Heart right ventricle (tissue), 16 donors: ENCODE data around the gene ZNF385C. TPM values are rescaled to one million over a fixed set of nuclear protein-coding genes. Genes with fewer than 3 reads are reported as not detected.

Source experiments
- ATAC-seq, 8 donors: fragments of 200-7000 bp; cut with Tn5 transposase; one replicate each; pipeline ENCODE4 v1.9.1; 2020; ENCODE audit warnings: mild to moderate bottlenecking in 8 of 8, moderate library complexity in 8 of 8, moderate number of reproducible peaks in 1 of 8
- DNase-seq, 2 donors: peaks; one replicate each; pipeline ENCODE4 v3.0.0-alpha.2; 2020
- H3K27ac ChIP-seq, 10 donors: fragments of 200-600 bp; sonication (generic) in 2 of 10; one replicate each; pipeline versions ENCODE4 v1.5.0 to v1.8.0; 2020 to 2022; ENCODE audit warnings: mild to moderate bottlenecking in 3 of 10
- H3K27me3 ChIP-seq, 7 donors: fragments of 200-600 bp; one replicate each; pipeline ENCODE4 v1.8.0; 2021 to 2022; ENCODE audit warnings: mild to moderate bottlenecking in 2 of 7
- H3K36me3 ChIP-seq, 9 donors: fragments of 200-600 bp; sonication (generic) in 1 of 9; one replicate each; pipeline versions ENCODE4 v1.5.0 to v1.8.0; 2020 to 2022; ENCODE audit warnings: mild to moderate bottlenecking in 2 of 9
- H3K4me1 ChIP-seq, 9 donors: fragments of 200-600 bp; sonication (generic) in 1 of 9; one replicate each; pipeline versions ENCODE4 v1.5.0 to v1.8.0; 2020 to 2022; ENCODE audit warnings: mild to moderate bottlenecking in 4 of 9
- H3K4me3 ChIP-seq, 10 donors: fragments of 200-600 bp; sonication (generic) in 2 of 10; one replicate each; pipeline versions ENCODE4 v1.5.0 to v1.8.0; 2020 to 2022; ENCODE audit warnings: mild to moderate bottlenecking in 7 of 10, moderate library complexity in 2 of 10
- H3K9me3 ChIP-seq, 11 donors: fragments of 200-600 bp in 10 of 11; sonication (generic) in 2 of 11; one replicate each; pipeline versions ENCODE4 v1.5.0 to v1.8.0; 2013 to 2022; ENCODE audit warnings: mild to moderate bottlenecking in 2 of 11, control low read depth in 1 of 11, moderate library complexity in 1 of 11
- CTCF ChIP-seq, 9 donors: fragments of 200-600 bp; sonication (generic) in 2 of 9; IDR thresholded peaks; one replicate each; pipeline versions ENCODE4 v1.5.0 to v1.8.0; 2021 to 2022; ENCODE audit warnings: antibody characterized with exemption in 9 of 9, mild to moderate bottlenecking in 5 of 9, moderate library complexity in 1 of 9
- WGBS, 2 donors: extraction: QIAGEN DNeasy Blood & Tissue Kit; methylation state at CpG; one replicate each; pipeline ENCODE4 v1.1.7; 2013; ENCODE audit warnings: inconsistent platforms in 1 of 2; 5-methylcytosine and 5-hydroxymethylcytosine counted together
- intact Hi-C, 10 donors: fragments of 100-400 bp; cut with DNase I; formaldehyde crosslinking; loops; one replicate each; pipeline versions ENCODE4 v1.11.1 to v1.14.2; 2022
- polyA plus RNA-seq, 2 donors: library from polyadenylated mRNA; stranded (reverse); fragments of 200-250 nt; gene quantifications; one replicate each; pipeline ENCODE4 v1.2.3, GENCODE V29; 2013
- total RNA-seq, 10 donors: library from RNA; stranded (reverse); fragmentation: NEBNext Ultra II Directional in 3 of 10; extraction: Animal tissue kit (Norgen Biotek cat#: 25700) in 3 of 10; gene quantifications; one replicate each; pipeline versions ENCODE4 v1.2.1 to v1.2.4, GENCODE V29; 2021 to 2023
- donor health status: Arrhythmogenic right ventricular cardiomyopathy.
- donor health status: ischemic (EF 13 %, LVEDD 7.1; RV severe dilation, severe dysfunction).
- donor health status: healthy with polysubstance abuse.
- donor health status: DM: no; HTN: yes; CAD: no.
- donor health status: DM: no; HTN: no; CAD: no.
- donor health status: ischemic (EF 25% LVEDD 6.9; RV normal size, moderate dysfunction).
- donor health status: ischemic (EF 25% LVEDD 5.7; RV mildly dilated, moderate dysfunction).
- donor health status: healthy.
- donor health status: DM: yes; HTN: yes; CAD: no.
- donor health status: Ischemic cardiomyopathy.
- donor health status: ischemic (EF 35%, LVEDD 5.7; RV mildly dilated, moderate dysfunction).
- donor health status: nonischemic (EF 11% LVEDD 7.7; RV severe dilation, severe dysfunction).
- donor health status: DM: yes; HTN: yes; CAD: no.
- donor health status: PGD.
- donor health status: ischemic (EF 29% LVEDD 5.4; RV normal size, mild dysfunction).
- donor health status: nonischemic (EF 23%, LVEDD 6.1; RV moderate dilation, normal function).

ZNF385C gene
- total and polyA plus RNA-seq, 12 donors = 0.09 to 0.56 (median 0.24) TPM; not detected in 1

GRCh38 chr17:42131981-42132432 lies 33.7 kb upstream of the ZNF385C start:
- H3K4me1 ChIP-seq = peaks cover 43 to 89% (median 82%) of the 10 kb centered on the region in 9 donors
- intact Hi-C loops = loop anchor here in 1 of 10 donors (5.0 kb wide), 1 partner anchor 50 kb away; the partner anchor contains the start of gene KCNH4
- no peak for TF ChIP-seq CTCF (IDR thresholded peaks at IDR 0.05)
- peak overlapping the region; percentile 47 to 87 (median 80) for H3K27ac ChIP-seq
- no peak for DNase-seq
- H3K36me3 ChIP-seq = peaks cover 0 to 61% (median 23%) of the 10 kb centered on the region in 9 donors
- peak in 4 of 8 donors; percentile 32 to 56 (median 40) for ATAC-seq
- H3K4me3 ChIP-seq = peak overlapping the region in 3 of 10 donors; percentile 1 to 25 (median 17)
- H3K27me3 ChIP-seq = no peaks in the 10 kb centered on the region
- H3K9me3 ChIP-seq = no peaks in the 10 kb centered on the region
- 48 to 58% methylated on average over 4 of the region's 4 CpGs for WGBS, 2 donors

GRCh38 chr17:42131232-42131631 lies 33.0 kb upstream of the ZNF385C start:
- 95 to 96% methylated on average over 4 of the region's 4 CpGs for WGBS, 2 donors
- intact Hi-C loops = loop anchor here in 1 of 10 donors (5.0 kb wide), 1 partner anchor 51 kb away; the partner anchor contains the start of gene KCNH4
- H3K27ac ChIP-seq = peak overlapping the region; percentile 47 to 85 (median 80)
- peaks cover 43 to 81% (median 74%) of the 10 kb centered on the region in 9 donors for H3K4me1 ChIP-seq
- no peak for TF ChIP-seq CTCF (IDR thresholded peaks at IDR 0.05)
- DNase-seq (no peak), ATAC-seq (no peak)
- no peak overlapping the region for H3K4me3 ChIP-seq
- peaks cover 0 to 62% (median 28%) of the 10 kb centered on the region in 9 donors for H3K36me3 ChIP-seq
- no peaks in the 10 kb centered on the region for H3K9me3 ChIP-seq
- no peaks in the 10 kb centered on the region for H3K27me3 ChIP-seq

GRCh38 chr17:42130310-42130936 lies 32.1 kb upstream of the ZNF385C start:
- DNase-seq (no peak), ATAC-seq (no peak)
- 95% methylated on average over 16 of the region's 16 CpGs for WGBS, 2 donors
- intact Hi-C loops = loop anchor here in 1 of 10 donors (5.0 kb wide), 1 partner anchor 52 kb away; the partner anchor contains the start of gene KCNH4
- no peaks in the 10 kb centered on the region for H3K27me3 ChIP-seq
- no peaks in the 10 kb centered on the region for H3K9me3 ChIP-seq
- peaks cover 37 to 73% (median 66%) of the 10 kb centered on the region in 9 donors for H3K4me1 ChIP-seq
- peak overlapping the region; percentile 72 to 85 (median 80) for H3K27ac ChIP-seq
- peak in 1 of 9 donors; percentile 18 for TF ChIP-seq CTCF (IDR thresholded peaks at IDR 0.05)
- peaks cover 0 to 70% (median 35%) of the 10 kb centered on the region in 9 donors for H3K36me3 ChIP-seq
- no peak overlapping the region for H3K4me3 ChIP-seq

GRCh38 chr17:42129109-42129837 lies 31.0 kb upstream of the ZNF385C start:
- peak; percentile 15 to 87 (median 64) for ATAC-seq
- H3K36me3 ChIP-seq = peaks cover 0 to 78% (median 38%) of the 10 kb centered on the region in 9 donors
- no peaks in the 10 kb centered on the region for H3K27me3 ChIP-seq
- peaks cover 33 to 61% (median 55%) of the 10 kb centered on the region in 9 donors for H3K4me1 ChIP-seq
- peak overlapping the region; percentile 72 to 85 (median 80) for H3K27ac ChIP-seq
- 82 to 84% methylated on average over 7 to 8 of the region's 8 CpGs for WGBS, 2 donors
- peak in 1 of 2 donors; percentile 50 for DNase-seq
- no peak for TF ChIP-seq CTCF (IDR thresholded peaks at IDR 0.05)
- intact Hi-C loops = loop anchor here in 2 of 10 donors (5.0 to 10.0 kb wide), 2 partner anchors 53 to 386 kb away; partner anchors contain the start of gene KCNH4 (in 1 of the 2)
- H3K4me3 ChIP-seq = no peak overlapping the region
- no peaks in the 10 kb centered on the region for H3K9me3 ChIP-seq
